COLO829 (cell line): Measurements from ENCODE around the gene CPLANE2.
"Not testable (repeated sequence)": the region's sequence is repeated elsewhere in the genome, so short reads cannot be mapped to it uniquely, and the experiment has no call there.

Experiments
- DNase-seq: peaks from one replicate; pipeline ENCODE4 v3.0.0; 2012; ENCODE audit warnings: low spot score

CPLANE2 gene

DNA sequence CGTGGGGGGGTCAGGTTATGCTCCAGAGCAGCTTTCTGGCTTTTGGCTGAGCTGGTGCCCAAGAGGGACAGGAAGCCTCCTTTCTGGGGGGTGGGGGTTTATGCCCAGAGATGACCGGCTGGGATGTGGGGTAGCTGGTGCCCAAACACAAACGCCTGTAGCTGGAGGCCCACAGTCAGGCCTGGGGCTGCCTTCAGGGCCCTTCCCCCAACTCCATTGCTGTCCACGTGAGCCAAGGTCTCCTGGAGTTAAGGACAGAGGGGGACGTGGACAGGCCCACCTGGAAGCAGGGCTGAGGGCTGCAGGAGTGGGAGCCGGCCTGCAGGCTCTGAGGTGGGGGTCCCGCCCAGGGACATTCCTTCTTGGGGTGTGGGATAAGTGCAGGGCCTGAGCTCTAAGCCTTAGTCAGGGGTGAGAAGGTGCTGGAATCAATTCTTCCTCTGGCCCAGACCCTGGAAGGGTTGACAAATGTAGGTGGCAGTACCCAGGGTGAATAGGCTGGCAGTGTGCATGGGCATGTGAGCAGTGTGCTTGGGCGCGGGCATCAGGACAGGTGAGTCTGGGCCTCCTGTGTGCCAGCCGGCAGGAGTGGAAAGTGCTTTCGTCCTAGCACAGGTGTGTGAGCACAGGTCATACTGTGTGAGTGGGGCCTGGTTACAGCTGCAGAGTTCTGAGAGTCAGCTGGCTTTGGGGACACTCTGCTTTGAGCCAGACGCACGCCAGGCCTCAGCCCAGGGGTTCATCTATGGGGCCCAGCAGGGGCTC is 6.8 kb downstream of the CPLANE2 start:
- DNase-seq, result no peak

DNA sequence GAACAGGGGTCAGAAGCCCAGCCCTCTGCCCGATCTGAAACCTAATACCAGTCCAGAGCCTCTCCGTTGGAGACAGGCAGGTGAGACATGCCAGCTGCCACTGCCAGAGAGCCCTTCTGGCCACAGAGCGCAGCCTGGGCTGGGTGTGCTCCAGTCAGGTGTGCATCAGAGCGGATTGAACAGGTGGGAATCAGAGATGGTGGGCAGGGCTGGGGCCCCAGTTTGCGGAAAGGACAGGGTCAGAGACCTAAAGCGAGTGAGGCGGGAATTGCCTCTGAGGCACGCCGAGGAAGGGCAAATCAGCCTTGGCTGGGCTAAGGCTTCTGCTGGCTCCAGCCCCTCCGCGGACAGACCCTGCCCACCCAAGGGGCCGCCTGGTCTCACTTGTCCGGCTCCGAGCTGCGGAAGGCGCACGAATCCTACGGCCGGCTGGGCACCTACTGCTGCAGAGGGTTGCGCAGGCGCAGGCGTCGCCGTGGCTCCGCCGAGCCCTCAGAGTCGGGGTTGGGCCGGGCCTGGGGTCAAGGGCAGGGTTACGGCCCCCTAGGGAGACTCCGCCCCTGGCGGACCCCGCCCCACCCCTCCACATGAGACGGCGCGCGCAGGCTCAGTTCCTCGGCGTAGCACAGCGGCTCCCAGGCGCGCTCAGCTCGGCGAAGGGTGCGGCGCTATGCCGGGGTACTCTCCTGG is 10.3 kb downstream of the CPLANE2 start:
- DNase-seq, result no peak

DNA sequence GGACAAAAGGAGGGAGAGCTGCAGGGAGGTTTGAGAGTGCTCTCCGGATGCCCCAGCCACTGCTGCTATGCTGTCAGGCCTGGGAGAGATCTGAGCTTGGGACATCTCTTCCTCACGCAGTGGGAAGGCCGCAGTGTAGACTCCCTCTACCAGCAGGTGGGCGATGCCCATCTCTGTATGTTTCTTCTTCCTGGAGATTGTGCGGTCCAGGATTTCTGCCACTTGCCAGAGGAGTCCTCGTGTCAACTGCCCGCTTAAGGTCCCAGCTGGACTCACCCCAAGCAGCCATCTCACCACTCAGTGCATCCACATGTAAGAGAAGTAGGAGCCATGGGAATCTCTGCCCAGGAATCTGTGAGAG is 10.9 kb downstream of the CPLANE2 start:
- DNase-seq, result no peak

DNA sequence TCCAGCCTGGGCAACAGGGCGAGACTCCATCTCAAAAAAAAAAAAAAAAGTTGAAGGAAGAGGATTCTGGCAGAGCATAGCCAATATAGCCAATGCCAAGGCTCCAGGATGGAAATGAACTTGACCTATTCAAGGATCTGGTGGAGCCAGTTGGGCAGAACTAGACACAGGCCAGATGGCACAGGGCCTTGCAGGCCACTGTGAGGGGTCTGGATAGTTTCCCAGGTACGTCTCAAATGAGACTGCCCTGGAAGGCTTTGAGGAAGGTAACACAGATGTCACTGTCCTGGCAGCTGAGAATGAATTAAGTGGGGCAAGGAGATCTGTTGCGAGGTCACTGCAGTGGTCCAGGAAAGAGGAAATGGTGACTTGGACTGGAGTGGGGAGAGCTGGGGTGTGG is 12.5 kb downstream of the CPLANE2 start:
- no peak for DNase-seq

DNA sequence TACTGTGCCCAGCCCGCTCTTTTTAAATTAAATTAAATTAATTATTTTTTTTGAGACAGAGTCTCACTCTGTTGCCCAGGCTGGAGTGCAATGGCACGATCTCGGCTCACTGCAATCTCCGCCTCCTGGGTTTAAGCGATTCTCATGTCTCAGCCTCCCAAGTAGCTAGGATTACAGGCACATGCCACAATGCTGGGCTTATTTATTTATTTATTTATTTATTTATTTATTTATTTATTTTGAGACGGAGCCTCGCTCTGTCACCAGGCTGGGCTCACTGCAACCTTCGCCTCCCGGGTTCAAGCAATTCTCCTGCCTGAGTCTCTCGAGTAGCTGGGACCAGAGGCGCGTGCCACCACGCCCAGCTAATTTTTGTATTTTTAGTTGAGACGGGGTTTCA is 14.3 kb downstream of the CPLANE2 start:
- not testable (repeated sequence) for DNase-seq

DNA sequence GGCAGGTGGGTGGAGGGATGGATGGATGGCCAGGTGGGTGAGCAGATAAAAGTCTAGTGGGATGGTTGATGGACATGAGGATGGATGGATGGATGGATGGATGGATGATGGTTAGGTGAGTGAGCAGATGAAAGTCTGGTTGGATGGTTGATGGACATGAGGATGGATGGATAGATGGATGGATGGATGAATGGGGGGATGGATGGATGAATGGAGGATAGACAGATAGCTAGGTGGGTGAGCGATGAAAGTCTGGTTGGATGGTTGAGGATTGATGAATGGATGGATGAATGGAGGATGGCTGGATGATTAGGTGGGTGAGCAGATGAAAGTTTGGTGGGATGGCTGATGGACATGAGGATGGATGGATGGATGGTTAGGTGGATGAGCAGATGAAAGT is 15.5 kb downstream of the CPLANE2 start:
- DNase-seq, result no peak

DNA sequence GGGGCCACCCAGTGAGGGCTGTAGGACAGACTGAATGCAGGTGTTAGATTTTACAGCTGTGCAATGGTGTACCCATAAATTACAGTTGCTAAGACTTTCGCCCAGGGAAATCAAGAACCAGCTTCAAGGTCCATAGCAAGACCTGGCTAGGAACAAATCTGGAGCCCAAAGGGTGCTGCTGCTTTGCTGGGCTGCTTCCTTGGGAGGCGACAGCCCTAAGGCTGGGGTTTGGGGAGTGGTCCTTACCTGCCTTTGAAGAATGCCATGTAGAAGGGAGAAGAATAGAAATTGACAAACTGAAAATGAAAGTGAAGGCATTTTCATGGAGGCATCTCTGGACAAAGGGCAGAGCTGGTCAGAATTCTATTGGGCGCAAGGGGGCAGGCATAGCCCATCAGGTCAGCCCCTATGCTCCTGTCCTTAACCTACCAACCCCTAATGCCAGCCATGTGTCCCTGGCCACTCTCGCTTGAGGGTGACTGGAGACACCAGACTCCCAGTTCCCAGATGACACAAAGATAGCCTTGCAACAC is 16.9 kb downstream of the CPLANE2 start:
- DNase-seq, result no peak

DNA sequence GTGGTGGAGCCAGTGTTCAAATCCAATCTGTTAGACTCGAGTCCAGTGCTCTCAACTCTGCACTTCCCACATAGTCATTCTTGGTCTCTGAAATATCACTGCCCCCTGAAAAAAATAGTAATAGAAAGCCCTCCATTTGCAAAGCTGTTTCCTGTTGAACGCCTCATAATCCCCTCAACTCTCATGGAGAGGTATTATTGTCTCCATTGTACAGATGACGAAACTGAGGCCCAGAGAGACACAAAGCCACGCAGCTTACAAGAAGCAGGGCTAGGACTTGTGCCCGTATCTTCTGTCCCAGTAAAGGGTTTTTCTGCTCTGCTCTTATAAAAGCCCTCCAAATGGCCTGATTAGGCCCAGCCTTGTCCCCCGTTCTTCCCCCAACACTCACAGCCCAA is 18.3 kb downstream of the CPLANE2 start:
- DNase-seq, result no peak

DNA sequence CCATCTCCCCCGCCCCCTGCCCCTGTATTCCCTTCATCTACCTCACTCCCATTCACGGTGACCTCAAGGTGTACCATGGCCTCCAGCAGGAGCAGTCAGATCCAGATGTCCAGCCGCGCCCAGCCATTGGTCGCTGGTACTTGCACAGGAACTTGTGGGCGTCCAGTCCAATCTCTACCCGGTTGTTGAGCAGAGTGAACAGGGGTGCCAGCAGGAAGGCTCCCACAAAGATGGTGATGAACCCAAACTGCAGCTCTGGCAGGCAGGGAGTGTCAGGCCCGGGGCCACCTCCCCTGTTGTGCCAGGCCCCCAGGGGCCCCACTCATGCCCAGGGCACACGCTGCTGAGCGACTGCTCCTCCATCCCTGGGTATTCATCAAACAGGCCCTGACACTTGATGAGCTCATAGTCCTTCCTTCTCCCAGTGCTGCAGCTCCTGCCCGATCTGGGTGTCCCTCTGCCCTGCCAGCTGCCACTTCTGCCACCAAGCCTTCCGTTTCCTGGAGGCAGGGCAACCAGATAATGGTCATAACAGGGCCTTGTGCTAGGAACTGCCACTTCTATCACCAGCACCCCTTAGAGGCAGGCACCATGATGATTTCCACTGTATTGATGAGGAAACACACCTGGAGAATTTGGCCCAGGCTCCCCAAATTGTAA is 18.8 kb downstream of the CPLANE2 start:
- DNase-seq, result no peak

DNA sequence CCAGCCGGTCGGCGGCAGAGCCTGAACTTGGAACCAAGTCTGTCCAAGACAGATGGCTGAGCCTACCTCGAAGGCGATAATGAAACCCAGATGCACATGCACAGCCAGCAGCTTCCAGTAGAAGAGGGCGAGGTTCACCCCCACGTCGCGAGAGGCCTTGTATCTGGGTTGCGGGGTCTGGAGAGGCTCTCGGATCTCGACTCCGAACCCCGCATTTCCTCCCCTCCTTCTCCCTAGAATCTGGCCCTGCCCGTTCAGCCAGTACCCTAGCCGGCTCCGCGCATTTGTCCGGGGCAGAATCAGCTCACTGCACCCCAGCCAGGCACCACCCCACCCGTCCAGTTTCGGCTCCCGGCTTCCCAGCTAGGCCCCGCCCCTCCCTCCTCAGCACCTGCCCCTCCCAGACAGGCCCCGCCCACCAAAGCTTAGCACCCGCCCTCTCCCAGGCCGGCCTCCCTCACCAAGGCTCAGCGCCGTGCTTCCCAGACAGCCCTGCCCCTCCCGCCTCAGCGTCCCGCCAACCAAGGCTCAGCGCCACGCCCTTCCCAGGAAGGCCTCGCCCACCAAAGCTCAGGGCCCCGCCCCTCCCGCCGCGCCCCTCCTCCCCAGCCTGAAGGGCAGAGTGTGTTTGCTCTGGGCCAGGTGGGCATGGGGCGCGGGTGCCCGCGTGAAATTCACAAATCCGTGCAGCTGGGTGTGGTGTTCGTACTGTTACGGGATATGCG is 19.8 kb downstream of the CPLANE2 start:
- DNase-seq, result peak; percentile 96

DNA sequence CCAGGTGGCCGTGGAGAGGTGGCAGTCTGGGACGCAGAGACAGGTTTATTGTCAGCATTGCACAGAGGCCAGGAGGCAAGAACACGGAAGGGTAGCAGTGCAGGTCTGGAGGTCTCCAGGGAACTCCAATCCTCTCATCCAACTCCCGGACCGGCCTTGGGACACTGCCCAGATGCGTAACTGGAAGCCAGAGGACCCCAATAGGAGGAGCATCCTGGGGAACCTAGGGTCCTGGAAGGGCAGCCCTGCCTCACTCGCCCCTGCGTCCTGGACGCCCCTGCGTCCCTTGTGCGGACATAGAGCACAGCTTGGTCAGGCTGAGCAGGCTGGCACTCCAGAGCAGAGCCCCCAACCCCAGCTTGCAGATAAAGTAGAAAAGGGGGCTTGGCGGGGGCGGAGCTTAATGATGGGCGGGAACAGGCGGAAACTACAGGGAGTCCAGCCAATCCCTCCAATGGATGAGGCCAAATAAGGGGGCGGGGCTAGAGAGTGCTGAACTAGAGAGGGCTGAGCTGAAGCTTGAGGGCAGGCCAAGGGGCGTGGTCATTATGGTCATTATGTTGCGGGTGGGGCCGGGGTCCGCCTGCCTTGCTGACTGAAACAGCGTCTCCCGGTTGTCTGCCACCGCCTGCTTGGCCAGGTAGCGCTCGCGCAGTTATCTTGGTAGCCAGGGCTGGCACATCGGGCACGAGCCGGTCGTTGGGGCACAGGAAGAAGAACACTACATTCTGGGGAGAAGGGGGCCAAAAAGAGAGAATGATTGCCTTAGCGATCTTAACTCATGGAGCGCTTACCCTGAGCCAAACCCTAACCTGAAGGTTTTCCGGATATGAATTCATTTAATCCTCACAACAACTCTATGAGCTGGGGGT is 20.9 kb downstream of the CPLANE2 start:
- DNase-seq, result peak; percentile 59

DNA sequence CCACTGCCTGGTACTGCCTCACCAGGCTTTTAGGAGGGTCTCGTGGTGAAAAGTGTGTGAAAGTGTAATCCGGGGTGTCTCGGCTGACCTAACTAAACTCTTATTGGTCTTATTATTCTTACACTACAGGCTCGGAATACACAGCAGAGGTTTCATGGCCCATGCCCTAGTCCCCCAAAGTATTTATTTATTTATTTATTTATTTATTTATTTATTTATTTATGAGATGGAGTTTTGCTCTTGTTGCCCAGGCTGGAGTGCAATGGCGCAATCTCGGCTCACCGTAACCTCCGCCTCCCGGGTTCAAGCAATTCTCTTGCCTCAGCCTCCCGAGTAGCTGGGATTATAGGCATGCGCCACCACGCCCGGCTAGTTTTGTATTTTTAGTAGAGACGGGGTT is 21.7 kb downstream of the CPLANE2 start:
- DNase-seq, result not testable (repeated sequence)

DNA sequence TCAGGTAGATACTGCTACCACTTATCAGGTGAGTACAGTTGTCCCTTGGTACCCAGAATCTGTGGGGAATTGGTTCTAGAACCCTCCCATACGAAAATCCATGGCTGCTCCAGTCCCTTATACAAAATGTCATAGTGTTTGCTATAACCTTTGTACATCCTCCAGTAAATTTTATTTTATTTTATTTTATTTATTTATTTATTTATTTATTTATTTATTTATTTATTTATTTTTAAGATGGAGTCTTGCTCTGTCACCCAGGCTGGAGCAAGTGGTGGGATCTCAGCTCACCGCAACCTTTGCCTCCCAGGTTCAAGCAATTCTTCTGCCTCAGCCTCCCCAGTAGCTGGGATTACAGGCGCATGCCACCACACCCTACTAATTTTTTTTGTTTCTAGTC is 23.4 kb downstream of the CPLANE2 start:
- DNase-seq, result not testable (repeated sequence)

DNA sequence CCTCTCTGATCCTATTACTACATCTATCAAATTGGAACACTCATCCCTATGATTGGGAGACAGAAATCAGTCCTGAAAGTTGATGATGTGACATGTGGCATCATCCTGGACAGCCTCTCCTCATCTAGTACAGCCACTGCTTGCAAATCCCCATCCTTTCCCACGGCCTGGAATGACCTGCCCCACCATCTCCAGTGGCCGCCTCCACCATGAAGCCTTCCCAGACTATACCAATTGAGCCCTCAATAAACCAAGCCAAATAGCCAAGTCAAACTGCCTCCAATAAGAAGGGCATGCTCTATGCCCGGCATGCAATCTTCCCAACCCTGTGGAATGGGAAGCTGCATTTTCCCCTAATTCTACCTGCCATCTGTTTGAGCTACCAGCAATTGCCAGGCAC is 24.0 kb downstream of the CPLANE2 start:
- no peak for DNase-seq

DNA sequence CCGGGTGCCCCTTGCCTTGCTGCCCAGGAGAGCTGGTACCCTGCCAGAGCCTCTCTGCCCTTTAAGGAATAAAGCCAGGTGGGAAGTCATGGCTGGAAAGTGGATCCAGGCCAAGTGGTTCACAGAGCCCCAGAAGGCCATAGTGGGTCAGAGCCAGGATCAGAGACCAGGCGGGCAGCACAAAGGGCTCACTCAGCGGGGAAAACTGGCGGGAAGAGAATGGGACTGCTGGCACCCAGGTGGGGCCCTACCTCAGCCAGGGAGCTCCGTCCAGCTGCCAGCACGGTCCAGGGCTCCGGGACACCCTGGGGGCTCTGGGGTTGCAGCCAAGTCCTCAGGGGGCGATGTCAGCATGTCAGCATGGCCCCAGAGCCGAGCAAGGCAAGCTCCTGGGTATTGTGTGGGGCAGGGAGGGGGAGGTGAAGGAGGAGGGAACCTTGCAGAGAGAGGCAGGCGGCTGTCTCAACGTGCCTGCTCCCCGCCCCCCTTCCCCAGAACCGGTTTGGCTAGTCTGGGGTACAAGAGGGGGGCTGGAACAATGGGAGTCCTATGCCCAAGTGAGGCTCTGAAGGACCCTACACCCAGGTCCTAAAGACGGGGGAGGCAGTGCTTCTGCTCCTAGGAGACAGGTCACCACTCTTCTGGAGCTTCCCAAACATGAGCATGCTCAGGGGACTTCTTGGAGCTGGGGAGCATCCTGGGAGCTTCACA is 24.6 kb downstream of the CPLANE2 start, which contains the start of gene ARHGEF19:
Gene ARHGEF19 (minus strand): TSS at position 402 of the 711 bp plus-strand sequence. CDS start 3,598 bp downstream, outside the sequence.
- no peak for DNase-seq

DNA sequence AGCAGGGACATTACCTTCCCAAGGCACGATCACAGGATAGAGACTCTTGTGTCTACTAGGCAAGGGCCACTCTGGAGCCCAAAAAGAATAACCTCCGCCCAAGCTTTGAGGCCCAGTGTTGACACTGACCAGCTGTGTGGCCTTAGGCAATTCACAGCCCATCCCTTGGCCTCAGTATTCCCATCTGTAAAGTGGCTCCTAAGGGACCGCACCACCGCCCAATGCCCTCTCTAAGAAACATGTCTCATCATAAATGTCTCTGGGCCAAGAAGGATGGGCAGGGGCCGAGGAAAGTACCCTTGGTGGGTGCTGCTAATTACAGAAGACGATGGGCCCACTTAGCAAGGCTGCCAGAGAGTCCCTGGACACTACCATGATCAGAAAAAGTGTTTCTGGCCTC is 25.2 kb downstream of the CPLANE2 start:
- no peak for DNase-seq

DNA sequence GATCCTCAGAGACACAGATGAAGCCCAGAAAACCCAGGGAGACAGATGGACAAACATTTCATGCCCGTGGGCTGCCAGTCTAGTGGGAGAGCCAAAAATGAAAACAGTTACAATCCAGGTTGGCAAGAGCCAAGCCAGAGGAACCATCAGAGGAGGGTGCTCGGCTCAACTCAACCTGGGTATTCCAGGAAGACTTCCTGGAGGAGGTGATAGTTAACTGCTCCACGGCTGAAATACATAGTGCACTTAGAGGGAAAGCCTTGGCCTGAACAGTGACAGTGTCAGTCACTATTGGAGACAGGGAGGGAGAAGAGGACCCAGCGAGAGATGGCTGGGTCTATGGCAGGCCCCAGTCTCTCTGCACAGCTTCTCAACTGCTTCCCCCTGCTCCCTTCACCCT is 26.4 kb downstream of the CPLANE2 start:
- no peak for DNase-seq

DNA sequence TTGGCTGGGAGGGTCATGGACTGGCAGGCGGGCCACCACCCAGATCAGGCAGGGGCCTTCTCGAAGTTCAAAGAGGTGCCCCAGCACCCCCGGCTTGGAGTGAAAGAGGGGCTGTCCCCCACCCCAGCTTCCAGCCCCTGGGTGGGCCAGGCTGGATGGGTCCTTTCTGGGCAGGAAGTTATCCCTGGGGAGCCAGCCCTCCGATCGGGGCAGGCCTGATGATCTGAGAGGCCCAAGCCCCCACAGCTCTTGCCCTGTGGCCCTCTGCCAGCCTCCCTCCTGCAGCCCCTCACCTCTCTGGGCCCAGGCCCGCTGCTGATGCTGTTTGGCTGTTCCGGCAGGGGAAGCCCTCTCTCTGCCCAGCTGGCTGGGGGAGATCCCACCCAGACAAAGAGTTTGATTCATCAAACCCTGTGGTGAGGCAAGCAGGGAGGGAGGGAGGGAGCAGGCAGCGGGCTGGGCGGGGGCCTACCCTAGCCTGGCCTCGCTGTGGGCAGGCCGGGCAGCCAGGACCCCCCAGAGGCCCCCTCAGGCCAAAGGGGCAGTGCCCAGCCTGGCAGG is 27.1 kb downstream of the CPLANE2 start:
- DNase-seq, result no peak

DNA sequence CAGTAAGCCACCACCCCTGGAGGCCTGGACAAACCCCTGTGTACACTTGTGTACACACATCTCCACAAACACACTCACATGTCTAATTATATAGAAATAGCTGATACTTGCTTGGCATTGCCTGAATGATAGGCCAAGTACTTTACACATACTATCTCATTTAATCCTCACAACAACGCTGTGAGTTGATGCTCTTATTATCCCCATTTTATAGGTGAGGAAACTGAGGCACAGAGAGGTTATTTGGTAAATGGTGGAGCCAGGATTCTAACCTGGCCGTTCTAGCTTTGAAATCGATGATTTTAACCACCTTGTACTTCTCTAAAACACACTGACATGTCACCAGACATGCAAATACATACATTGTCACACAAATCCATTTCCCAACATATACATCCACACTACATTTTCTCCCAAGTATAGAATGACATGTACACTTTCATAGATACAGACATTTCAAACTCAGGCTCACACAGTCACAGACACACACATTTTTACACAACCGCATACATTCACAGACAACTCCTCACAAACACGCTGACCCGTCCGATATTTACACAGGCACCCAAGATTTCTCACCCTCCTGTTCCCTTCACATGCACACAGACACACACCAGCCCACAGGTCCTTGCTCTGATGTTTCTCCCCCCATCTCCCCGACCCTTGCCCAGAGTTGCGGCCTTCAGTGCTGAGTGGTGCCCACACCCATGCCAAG is 27.7 kb downstream of the CPLANE2 start:
- DNase-seq, result no peak
